GM19372 (cell line): ENCODE measurements around the gene YJEFN3.

Experiments used
- ATAC-seq: cut with Tn5 transposase; IDR thresholded peaks from one replicate; pipeline ENCODE4 v1.9.1; 2021; ENCODE audit warnings: mild to moderate bottlenecking, low read depth, moderate library complexity; ENCODE audit not compliant: unreplicated experiment

Gene YJEFN3

DNA sequence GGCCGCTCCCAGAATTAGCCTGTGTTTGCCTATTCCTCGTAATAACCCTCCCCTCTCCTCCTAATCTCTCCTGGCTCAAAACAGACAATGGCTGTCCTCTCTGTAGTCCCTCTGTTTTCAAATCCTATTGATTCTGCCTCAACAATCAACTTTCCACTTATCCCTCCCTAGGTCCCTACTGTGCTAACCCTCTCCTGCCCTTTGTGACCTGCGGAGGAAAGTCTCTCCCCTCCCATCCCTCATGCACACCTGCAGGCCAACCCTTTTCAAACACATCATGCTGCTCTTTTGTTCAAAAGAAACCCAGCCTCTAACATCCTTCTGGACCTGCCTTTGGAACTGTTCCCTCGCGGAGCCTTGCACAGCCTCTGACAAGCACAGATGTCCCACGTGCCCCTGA lies 46.7 kb downstream of the YJEFN3 start:
- no peak for ATAC-seq

DNA sequence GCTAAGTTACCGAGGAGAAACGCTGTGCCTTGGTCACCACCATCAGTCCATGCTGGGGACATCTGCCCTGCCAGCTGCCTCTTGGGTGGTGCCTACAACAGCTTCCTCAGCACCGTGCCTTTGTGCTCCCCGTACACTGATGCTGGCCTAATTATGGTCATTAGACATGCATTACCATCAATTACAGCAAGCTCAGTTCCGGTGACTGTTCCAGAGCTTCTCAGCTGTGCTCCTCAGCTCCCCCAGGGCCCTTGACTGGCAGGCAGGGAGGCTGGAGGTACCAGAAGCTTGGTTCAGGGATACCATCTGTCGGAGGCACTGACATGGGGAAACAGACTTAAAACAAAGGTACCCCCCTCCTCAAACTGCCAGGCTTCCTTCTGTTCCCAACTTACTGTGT lies 49.5 kb downstream of the YJEFN3 start:
- ATAC-seq, result no peak

DNA sequence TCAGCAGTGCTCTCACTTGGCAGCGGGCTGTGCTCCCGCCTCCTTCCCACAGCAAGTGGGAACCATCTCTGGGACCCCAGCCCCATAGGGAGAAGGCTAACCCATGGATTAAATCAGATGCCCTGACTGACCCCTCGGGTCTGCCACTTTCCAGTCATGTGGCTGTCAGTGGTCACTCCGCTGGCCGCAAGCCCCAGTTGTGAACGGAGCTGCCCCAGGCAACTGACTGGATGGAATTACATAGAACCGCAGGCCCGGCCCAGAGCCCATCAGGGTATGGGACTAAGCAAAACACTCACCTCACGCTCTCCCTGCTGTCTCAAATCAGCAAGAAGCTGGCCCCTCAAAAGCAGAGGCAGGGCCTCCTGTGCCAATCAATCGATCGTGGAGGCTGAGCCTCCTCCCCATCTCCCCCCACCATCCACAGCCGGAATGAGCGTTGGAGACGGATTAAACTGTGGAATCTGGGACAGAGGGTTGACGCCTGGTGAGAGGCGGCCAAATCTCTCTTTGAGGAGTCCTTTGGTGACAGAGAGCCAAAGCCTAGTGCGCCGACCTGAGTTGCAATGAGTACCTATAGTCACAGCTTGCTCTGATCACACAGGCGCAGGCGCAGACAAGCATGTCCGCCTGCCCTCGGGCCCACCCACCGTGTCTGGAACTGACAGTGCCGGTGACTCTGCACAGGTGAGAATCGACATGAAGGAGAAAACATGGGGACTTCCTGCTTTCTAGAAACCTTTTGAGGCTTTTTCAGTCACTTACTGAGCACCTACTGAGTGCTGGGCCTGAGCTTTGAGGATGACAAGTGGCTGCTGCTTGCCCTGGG lies 51.0 kb downstream of the YJEFN3 start:
- no peak for ATAC-seq

DNA sequence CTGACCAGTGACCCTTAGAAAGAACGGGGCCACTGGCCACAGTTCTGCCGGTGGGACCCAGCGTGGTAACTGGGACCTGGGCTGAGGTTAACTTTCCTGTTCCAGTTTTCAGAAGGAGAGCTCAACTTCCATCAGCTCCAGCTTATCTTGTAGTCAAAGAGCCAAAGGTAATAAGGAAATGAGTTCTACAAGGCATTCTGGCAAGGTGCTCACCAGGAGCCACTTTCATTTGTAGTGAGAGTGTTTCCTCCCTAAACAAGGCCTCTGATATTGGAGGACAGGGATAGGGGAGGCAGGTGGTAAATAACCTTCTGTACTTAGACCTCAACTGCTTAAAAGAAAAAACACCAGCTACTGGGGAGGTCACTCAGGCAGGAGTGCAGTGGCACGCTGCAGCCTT lies 51.7 kb downstream of the YJEFN3 start:
- no peak for ATAC-seq

DNA sequence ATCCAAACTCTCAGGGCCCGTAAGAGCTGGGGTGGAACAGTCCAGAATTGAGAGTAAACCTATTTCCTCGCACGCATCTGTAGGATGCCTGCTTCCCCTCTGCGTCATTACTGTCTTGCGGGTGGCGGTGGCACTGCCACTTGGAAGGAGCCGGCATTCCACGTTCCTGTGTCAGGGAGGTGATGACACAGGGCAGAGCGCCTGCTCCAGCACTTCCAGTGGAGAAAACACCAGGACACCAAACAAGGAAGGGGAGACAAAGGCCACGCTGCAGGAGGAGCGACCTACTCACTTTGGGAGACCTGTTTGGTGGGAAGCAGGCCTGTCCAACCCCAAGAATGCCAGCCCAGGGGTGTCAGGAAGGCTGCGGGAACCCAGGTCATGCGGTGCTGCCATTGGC lies 52.7 kb downstream of the YJEFN3 start:
- ATAC-seq, result no peak

DNA sequence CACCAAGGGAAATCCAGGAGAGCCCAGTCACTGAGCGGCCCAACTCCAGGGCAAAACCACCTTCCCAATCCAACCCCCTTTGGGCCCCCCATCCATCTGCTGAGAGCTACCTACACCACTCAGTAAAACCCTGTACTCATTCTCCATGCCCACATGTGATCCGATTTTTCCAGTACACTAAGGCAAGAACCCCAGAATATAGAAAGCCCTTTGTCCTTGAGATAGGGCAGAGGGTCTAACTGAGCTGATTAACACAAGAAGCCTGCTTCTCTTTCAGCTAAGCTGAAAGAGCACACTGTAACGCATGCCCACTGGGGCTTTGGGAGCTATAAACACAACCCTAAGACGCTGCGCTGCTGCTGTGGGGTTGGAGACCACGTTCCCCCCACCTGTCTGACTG lies 53.8 kb downstream of the YJEFN3 start:
- ATAC-seq, result no peak

DNA sequence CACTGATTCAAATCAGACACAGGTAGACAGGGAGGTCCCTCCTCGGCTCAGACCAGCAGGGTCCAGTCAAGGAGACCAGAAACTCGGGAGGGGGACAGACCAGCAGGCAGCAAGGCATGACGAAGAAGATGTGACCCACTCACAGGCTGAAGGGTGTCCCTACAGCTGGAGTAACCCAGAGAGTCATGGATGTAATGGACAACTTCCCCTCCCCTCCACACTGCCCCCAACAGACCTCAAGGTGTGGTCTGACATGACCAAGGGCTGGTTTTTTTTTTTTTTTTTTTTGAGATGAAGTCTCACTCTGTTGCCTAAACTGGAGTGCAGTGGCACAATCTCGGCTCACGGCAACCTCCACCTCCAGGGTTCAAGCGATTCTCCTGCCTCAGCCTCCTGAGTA lies 55.6 kb downstream of the YJEFN3 start:
- ATAC-seq, result no peak
